ENCODE results near the gene LNP1. TPM values are rescaled to one million over a fixed set of nuclear protein-coding genes. Genes with fewer than 3 reads are reported as not detected.

The LNP1 gene
- total RNA-seq, 1 experiment from 2014 or later, result 1.8 TPM

DNA sequence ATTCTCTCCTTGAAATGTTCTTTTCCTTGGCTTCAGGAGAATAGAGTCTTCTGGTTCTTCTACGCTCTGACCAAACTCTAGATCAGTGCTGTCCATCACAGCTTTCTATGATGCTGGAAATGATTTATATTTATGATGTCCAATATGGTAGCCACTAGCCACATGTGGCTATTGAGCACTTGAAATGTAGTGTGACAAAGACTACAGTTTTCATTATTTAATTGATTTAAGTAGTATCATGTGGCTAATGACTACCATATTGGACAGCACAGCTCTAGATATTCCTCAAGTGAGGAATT lies 2.9 kb downstream of the LNP1 start:
- no TSS peak for BruUV-seq (replicated peaks)
- DNase-seq (ENCODE audit: low read depth, low spot score), result no peak
- intact Hi-C loops (cut with micrococcal nuclease; ENCODE audit: unreplicated experiment), result loop anchor here (10.0 kb wide), 1 partner anchor 191 kb away; no protein-coding TSS in a partner anchor
- TF ChIP-seq TCF7L2 (IDR thresholded peaks at IDR 0.05; ENCODE audit: low read depth, low read length) (no peak), SIN3A (IDR thresholded peaks at IDR 0.05; ENCODE audit: borderline replicate concordance, insufficient read depth, low read depth, low read length) (no peak), POLR2AphosphoS5 (IDR thresholded peaks at IDR 0.05; ENCODE audit: low read depth, low read length) (no peak)
- TF ChIP-seq, protein P1, sequence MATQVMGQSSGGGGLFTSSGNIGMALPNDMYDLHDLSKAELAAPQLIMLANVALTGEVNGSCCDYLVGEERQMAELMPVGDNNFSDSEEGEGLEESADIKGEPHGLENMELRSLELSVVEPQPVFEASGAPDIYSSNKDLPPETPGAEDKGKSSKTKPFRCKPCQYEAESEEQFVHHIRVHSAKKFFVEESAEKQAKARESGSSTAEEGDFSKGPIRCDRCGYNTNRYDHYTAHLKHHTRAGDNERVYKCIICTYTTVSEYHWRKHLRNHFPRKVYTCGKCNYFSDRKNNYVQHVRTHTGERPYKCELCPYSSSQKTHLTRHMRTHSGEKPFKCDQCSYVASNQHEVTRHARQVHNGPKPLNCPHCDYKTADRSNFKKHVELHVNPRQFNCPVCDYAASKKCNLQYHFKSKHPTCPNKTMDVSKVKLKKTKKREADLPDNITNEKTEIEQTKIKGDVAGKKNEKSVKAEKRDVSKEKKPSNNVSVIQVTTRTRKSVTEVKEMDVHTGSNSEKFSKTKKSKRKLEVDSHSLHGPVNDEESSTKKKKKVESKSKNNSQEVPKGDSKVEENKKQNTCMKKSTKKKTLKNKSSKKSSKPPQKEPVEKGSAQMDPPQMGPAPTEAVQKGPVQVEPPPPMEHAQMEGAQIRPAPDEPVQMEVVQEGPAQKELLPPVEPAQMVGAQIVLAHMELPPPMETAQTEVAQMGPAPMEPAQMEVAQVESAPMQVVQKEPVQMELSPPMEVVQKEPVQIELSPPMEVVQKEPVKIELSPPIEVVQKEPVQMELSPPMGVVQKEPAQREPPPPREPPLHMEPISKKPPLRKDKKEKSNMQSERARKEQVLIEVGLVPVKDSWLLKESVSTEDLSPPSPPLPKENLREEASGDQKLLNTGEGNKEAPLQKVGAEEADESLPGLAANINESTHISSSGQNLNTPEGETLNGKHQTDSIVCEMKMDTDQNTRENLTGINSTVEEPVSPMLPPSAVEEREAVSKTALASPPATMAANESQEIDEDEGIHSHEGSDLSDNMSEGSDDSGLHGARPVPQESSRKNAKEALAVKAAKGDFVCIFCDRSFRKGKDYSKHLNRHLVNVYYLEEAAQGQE (IDR thresholded peaks at IDR 0.05; ENCODE audit: insufficient read depth in 1 of 2, low read depth in 2 of 2, low read length in 1 of 2), result no peak
- TF ChIP-seq, protein P2, sequence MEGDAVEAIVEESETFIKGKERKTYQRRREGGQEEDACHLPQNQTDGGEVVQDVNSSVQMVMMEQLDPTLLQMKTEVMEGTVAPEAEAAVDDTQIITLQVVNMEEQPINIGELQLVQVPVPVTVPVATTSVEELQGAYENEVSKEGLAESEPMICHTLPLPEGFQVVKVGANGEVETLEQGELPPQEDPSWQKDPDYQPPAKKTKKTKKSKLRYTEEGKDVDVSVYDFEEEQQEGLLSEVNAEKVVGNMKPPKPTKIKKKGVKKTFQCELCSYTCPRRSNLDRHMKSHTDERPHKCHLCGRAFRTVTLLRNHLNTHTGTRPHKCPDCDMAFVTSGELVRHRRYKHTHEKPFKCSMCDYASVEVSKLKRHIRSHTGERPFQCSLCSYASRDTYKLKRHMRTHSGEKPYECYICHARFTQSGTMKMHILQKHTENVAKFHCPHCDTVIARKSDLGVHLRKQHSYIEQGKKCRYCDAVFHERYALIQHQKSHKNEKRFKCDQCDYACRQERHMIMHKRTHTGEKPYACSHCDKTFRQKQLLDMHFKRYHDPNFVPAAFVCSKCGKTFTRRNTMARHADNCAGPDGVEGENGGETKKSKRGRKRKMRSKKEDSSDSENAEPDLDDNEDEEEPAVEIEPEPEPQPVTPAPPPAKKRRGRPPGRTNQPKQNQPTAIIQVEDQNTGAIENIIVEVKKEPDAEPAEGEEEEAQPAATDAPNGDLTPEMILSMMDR (IDR thresholded peaks at IDR 0.05), result no peak
- Histone ChIP-seq H3K9me3 (ENCODE audit: control insufficient read depth, insufficient read depth, low read depth, low read length) (peaks cover 8% of the 10 kb centered on the region; the same call in 1 of the 2 replicates), H3K4me1 (ENCODE audit: control insufficient read depth, insufficient read depth, low read length) (no peaks in the 10 kb centered on the region; the same call in 1 of the 2 replicates), H3K27ac (ENCODE audit: low read length) (no peak overlapping the region; the same call in 1 of the 2 replicates), H3K27me3 (ENCODE audit: control insufficient read depth, insufficient read depth, low read length) (no peaks in the 10 kb centered on the region), H3K36me3 (ENCODE audit: control insufficient read depth, insufficient read depth, low read length) (no peaks in the 10 kb centered on the region), H3K4me3 (ENCODE audit: low read depth in 2 of 2, low read length in 2 of 2) (no peak overlapping the region)
- ChIA-PET POLR2A (interaction anchor here (0.7 kb wide), 1 partner anchor 241 kb away, joined by 8 read pairs; no protein-coding TSS in a partner anchor), CTCF (no interaction called here)
- in situ Hi-C loops (cut with HindIII; ENCODE audit: low pct_unique_long_range_greater_than_20kb, low sequenced_read_pairs), result no loop called here
- ATAC-seq, result no peak

DNA sequence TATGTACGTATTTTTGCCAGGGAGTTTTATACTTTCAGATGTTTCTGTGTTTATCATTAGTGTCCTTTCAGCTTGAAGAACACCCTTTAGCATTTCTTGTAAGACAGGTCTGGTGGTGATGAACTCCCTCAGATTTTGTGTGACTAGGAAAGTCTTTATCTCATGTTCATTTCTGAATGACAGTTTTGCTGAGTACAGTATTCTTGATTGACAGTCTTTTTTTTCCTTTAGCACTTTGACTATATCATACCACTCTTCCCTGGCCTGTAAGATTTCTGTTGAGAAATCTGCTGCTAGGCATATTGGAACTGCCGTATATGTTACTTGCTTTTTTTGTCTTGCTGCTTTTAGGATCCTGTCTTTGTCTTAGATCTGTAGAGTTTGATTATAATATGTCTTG lies 5.8 kb downstream of the LNP1 start:
- H3K27ac ChIP-seq (ENCODE audit: low read length), result no peak overlapping the region
- H3K36me3 ChIP-seq (ENCODE audit: control insufficient read depth, insufficient read depth, low read length), result no peaks in the 10 kb centered on the region
- no peaks in the 10 kb centered on the region for H3K27me3 ChIP-seq (ENCODE audit: control insufficient read depth, insufficient read depth, low read length)
- TF ChIP-seq, protein P2 (IDR thresholded peaks at IDR 0.05), result no peak
- TF ChIP-seq, protein P1 (IDR thresholded peaks at IDR 0.05; ENCODE audit: insufficient read depth in 1 of 2, low read depth in 2 of 2, low read length in 1 of 2), result no peak
- TF ChIP-seq TCF7L2 (IDR thresholded peaks at IDR 0.05; ENCODE audit: low read depth, low read length) (no peak), POLR2AphosphoS5 (IDR thresholded peaks at IDR 0.05; ENCODE audit: low read depth, low read length) (no peak), SIN3A (IDR thresholded peaks at IDR 0.05; ENCODE audit: borderline replicate concordance, insufficient read depth, low read depth, low read length) (no peak)
- no TSS peak for BruUV-seq (replicated peaks)
- ChIA-PET POLR2A (interaction anchor here (0.5 kb wide), 1 partner anchor 78 kb away, joined by 9 read pairs; no protein-coding TSS in a partner anchor), CTCF (no interaction called here)
- DNase-seq (ENCODE audit: low read depth, low spot score) (no peak), ATAC-seq (no peak)
- intact Hi-C loops (cut with micrococcal nuclease; ENCODE audit: unreplicated experiment) (loop anchor here (10.0 kb wide), 1 partner anchor 188 kb away; no protein-coding TSS in a partner anchor), in situ Hi-C loops (cut with HindIII; ENCODE audit: low pct_unique_long_range_greater_than_20kb, low sequenced_read_pairs) (no loop called here)
- H3K9me3 ChIP-seq (ENCODE audit: control insufficient read depth, insufficient read depth, low read depth, low read length), result peaks cover 8% of the 10 kb centered on the region; the same call in 1 of the 2 replicates
- no peak overlapping the region for H3K4me3 ChIP-seq (ENCODE audit: low read depth in 2 of 2, low read length in 2 of 2)
- no peaks in the 10 kb centered on the region; the same call in 1 of the 2 replicates for H3K4me1 ChIP-seq (ENCODE audit: control insufficient read depth, insufficient read depth, low read length)
